ENCODE data around the gene FGFR2. TPM values are rescaled to one million over a fixed set of nuclear protein-coding genes. Genes with fewer than 3 reads are reported as not detected.

Gene FGFR2
- total and polyA plus RNA-seq, 2 of the 4 experiments (the other 2 are of a cell fraction), result not detected

DNA sequence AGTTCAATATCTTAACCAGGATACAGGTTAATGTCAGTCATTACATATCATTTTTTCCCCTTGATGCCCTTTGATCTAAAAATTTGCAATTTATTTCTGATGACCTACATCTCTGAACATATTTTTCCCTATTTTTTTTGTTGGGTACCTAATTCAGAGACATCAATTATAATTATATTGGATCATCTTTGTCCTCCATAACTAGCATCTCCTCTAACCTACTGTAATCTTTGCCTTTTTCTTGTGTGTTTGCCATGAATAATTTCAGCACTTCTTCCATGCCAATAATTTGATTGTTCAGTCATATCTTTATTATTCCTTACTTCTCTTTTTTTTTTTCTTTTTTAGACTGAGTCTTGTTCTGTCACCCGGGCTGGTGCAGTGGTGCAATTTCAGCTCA is 39.2 kb upstream of the FGFR2 start:
- Histone ChIP-seq H3K79me1 (ENCODE audit: low read depth in 1 of 2, low read length in 2 of 2) (no peaks in the 10 kb centered on the region), H3K23ac (ENCODE audit: low read depth, low read length) (no peak overlapping the region), H4K91ac (ENCODE audit: insufficient read depth, low read depth, low read length) (no peak overlapping the region), H4K20me1 (ENCODE audit: insufficient read depth, low read length) (no peaks in the 10 kb centered on the region), H3K18ac (ENCODE audit: low read depth, low read length) (no peak overlapping the region), H2BK120ac (ENCODE audit: low read depth, low read length) (no peak overlapping the region), H3K4me1 (ENCODE audit: control insufficient read depth, insufficient read depth, low read length) (no peaks in the 10 kb centered on the region), H3K9me1 (ENCODE audit: insufficient read depth, low read length) (no peaks in the 10 kb centered on the region), H2AFZ (replicated peaks; ENCODE audit: low read length, poor library complexity) (no peak overlapping the region), H2AK5ac (ENCODE audit: low read depth, low read length) (no peak overlapping the region), H3K56ac (ENCODE audit: extremely low read depth, insufficient read depth, low read length) (no peak overlapping the region), H3K36me3 (ENCODE audit: control insufficient read depth, insufficient read depth, low read length) (no peaks in the 10 kb centered on the region), H3K27me3 (ENCODE audit: control insufficient read depth, insufficient read depth, low read length) (no peaks in the 10 kb centered on the region), H2AK9ac (replicated peaks; ENCODE audit: low read depth, low read length, poor library complexity) (no peak overlapping the region), H3K9me3 (ENCODE audit: control insufficient read depth, insufficient read depth, low read length) (peaks cover 6% of the 10 kb centered on the region), H2BK5ac (ENCODE audit: low read depth, low read length, poor library complexity, severe bottlenecking) (no peak overlapping the region), H2BK20ac (ENCODE audit: low read depth, low read length) (no peak overlapping the region), H2BK15ac (ENCODE audit: low read depth, low read length) (no peak overlapping the region), H3K14ac (replicated peaks; ENCODE audit: low read depth, low read length) (no peak overlapping the region), H3K27ac (ENCODE audit: insufficient read depth, low read length) (no peak overlapping the region), H3K9ac (ENCODE audit: low read depth, low read length) (no peak overlapping the region), H3K4me3 (ENCODE audit: insufficient read depth, low read depth, low read length) (no peak overlapping the region), H4K8ac (ENCODE audit: low read depth in 2 of 2, low read length in 2 of 2) (no peak overlapping the region), H4K5ac (ENCODE audit: low read depth, low read length) (no peak overlapping the region), H3K4me2 (ENCODE audit: low read depth, low read length) (no peak overlapping the region), H3K4ac (ENCODE audit: low read depth, low read length) (no peak overlapping the region)
- in situ Hi-C loops (cut with MboI; ENCODE audit: low sequenced_read_pairs), result no loop called here
- dilution Hi-C loops (cut with HindIII; ENCODE audit: low sequenced_read_pairs, unreplicated experiment), result no loop called here
- TF ChIP-seq, protein P1, sequence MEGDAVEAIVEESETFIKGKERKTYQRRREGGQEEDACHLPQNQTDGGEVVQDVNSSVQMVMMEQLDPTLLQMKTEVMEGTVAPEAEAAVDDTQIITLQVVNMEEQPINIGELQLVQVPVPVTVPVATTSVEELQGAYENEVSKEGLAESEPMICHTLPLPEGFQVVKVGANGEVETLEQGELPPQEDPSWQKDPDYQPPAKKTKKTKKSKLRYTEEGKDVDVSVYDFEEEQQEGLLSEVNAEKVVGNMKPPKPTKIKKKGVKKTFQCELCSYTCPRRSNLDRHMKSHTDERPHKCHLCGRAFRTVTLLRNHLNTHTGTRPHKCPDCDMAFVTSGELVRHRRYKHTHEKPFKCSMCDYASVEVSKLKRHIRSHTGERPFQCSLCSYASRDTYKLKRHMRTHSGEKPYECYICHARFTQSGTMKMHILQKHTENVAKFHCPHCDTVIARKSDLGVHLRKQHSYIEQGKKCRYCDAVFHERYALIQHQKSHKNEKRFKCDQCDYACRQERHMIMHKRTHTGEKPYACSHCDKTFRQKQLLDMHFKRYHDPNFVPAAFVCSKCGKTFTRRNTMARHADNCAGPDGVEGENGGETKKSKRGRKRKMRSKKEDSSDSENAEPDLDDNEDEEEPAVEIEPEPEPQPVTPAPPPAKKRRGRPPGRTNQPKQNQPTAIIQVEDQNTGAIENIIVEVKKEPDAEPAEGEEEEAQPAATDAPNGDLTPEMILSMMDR (conservative IDR thresholded peaks at IDR 0.05; ENCODE audit: low read depth, low read length), result no peak
- TF ChIP-seq, protein P2, sequence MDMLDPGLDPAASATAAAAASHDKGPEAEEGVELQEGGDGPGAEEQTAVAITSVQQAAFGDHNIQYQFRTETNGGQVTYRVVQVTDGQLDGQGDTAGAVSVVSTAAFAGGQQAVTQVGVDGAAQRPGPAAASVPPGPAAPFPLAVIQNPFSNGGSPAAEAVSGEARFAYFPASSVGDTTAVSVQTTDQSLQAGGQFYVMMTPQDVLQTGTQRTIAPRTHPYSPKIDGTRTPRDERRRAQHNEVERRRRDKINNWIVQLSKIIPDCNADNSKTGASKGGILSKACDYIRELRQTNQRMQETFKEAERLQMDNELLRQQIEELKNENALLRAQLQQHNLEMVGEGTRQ (IDR thresholded peaks at IDR 0.05; ENCODE audit: low read depth, low read length), result no peak
- TF ChIP-seq RFX5 (IDR thresholded peaks at IDR 0.05; ENCODE audit: low read depth, low read length) (no peak), BHLHE40 (IDR thresholded peaks at IDR 0.05; ENCODE audit: low read depth, low read length) (no peak), MAFK (IDR thresholded peaks at IDR 0.05; ENCODE audit: low read depth, low read length) (no peak), CHD1 (IDR thresholded peaks at IDR 0.05; ENCODE audit: low read depth, low read length) (no peak), RAD21 (IDR thresholded peaks at IDR 0.05; ENCODE audit: low read length) (no peak), FOS (IDR thresholded peaks at IDR 0.05; ENCODE audit: low read depth, low read length) (no peak), MXI1 (IDR thresholded peaks at IDR 0.05; ENCODE audit: borderline replicate concordance, low read depth, low read length) (no peak), POLR2A (IDR thresholded peaks at IDR 0.05; ENCODE audit: low read depth, low read length) (no peak), NFE2L2 (IDR thresholded peaks at IDR 0.05; ENCODE audit: low read depth, low read length) (no peak), RCOR1 (IDR thresholded peaks at IDR 0.05; ENCODE audit: insufficient replicate concordance, low read length) (no peak), MAZ (IDR thresholded peaks at IDR 0.05; ENCODE audit: borderline replicate concordance, low read depth, low read length) (no peak), SMC3 (IDR thresholded peaks at IDR 0.05; ENCODE audit: low read depth, low read length) (no peak), CEBPB (IDR thresholded peaks at IDR 0.05; ENCODE audit: low read depth, low read length) (no peak)
- TF ChIP-seq, protein P3, sequence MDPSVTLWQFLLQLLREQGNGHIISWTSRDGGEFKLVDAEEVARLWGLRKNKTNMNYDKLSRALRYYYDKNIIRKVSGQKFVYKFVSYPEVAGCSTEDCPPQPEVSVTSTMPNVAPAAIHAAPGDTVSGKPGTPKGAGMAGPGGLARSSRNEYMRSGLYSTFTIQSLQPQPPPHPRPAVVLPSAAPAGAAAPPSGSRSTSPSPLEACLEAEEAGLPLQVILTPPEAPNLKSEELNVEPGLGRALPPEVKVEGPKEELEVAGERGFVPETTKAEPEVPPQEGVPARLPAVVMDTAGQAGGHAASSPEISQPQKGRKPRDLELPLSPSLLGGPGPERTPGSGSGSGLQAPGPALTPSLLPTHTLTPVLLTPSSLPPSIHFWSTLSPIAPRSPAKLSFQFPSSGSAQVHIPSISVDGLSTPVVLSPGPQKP (IDR thresholded peaks at IDR 0.05; ENCODE audit: borderline replicate concordance, low read depth, low read length), result no peak
- ChIA-PET CTCF (no interaction called here), POLR2A (ENCODE audit: unreplicated experiment) (no interaction called here)
- intact Hi-C loops (cut with micrococcal nuclease), result no loop called here
- DNase-seq (no peak), ATAC-seq (ENCODE audit: low read depth) (no peak)
- no TSS peak for BruUV-seq (replicated peaks)
- no CpG with 5 or more reads among the region's 1 CpG for WGBS, 2 experiments (ENCODE audit: extremely low coverage in 2 of 2, insufficient read length in 1 of 2)

All from IMR-90 (cell line).